Common myeloid progenitor, CD34-positive (primary cell): ENCODE results near the gene DMRTC2.
A peak's percentile ranks its signal among the peaks of the same experiment; 100 is the strongest.

Experiments
- CTCF ChIA-PET: fragments of 350-600 bp; sonication (Branson Sonifier 250); formaldehyde crosslinking; loops from one replicate; lab custom pipeline; 2021; ENCODE audit warnings: antibody characterized with exemption; lab: Charles Lee
- POLR2A ChIA-PET: fragments of 350-600 bp; sonication (Branson Sonifier 250); formaldehyde crosslinking; loops from one replicate; lab custom pipeline; 2021; ENCODE audit warnings: antibody characterized with exemption; lab: Charles Lee
- DNase-seq, 3 donors: peaks; one replicate each; pipeline versions ENCODE4 v3.0.0 to v3.0.0-alpha.2; 2013
- H3K27ac ChIP-seq, 2 experiments: 1 replicate in 1 of 2; 2 replicates in 1 of 2; pipeline ENCODE4 v1.7.0; 2013; ENCODE audit warnings: inconsistent platforms in 2 of 2, low read length in 2 of 2, mild to moderate bottlenecking in 2 of 2, low read depth in 1 of 2, moderate library complexity in 1 of 2; ENCODE audit not compliant: severe bottlenecking in 2 of 2, insufficient read depth in 1 of 2, poor library complexity in 1 of 2
- H3K27me3 ChIP-seq, 5 experiments: replicated peaks in 2 of 5; 1 replicate in 3 of 5; 2 replicates in 2 of 5; pipeline versions ENCODE4 v1.6.1 to v1.7.0; 2013; ENCODE audit warnings: low read length in 4 of 5, mild to moderate bottlenecking in 2 of 5, moderate library complexity in 2 of 5, inconsistent platforms in 1 of 5; ENCODE audit not compliant: insufficient read depth in 5 of 5, control insufficient read depth in 4 of 5
- H3K36me3 ChIP-seq, 4 experiments: 1 replicate in 2 of 4; 2 replicates in 2 of 4; pipeline versions ENCODE4 v1.6.1 to v1.7.0; 2013; ENCODE audit warnings: low read length in 3 of 4, control low read depth in 1 of 4, mild to moderate bottlenecking in 1 of 4; ENCODE audit not compliant: control insufficient read depth in 4 of 4, insufficient read depth in 4 of 4
- H3K4me1 ChIP-seq, 4 experiments: 1 replicate in 3 of 4; 2 replicates in 1 of 4; pipeline versions ENCODE4 v1.6.1 to v1.7.1; 2013; ENCODE audit warnings: low read length in 3 of 4, mild to moderate bottlenecking in 3 of 4, control low read depth in 1 of 4, inconsistent platforms in 1 of 4, moderate library complexity in 1 of 4; ENCODE audit not compliant: control insufficient read depth in 4 of 4, insufficient read depth in 4 of 4; ENCODE audit errors: control extremely low read depth in 1 of 4
- H3K4me3 ChIP-seq, 7 experiments: 1 replicate in 4 of 7; 2 replicates in 3 of 7; pipeline versions ENCODE4 v1.5.1 to v1.7.0; 2013; ENCODE audit warnings: mild to moderate bottlenecking in 7 of 7, low read length in 6 of 7, moderate library complexity in 6 of 7, inconsistent platforms in 2 of 7, low read depth in 2 of 7, control low read depth in 1 of 7; ENCODE audit not compliant: insufficient read depth in 4 of 7, control insufficient read depth in 1 of 7; ENCODE audit errors: extremely low read depth in 1 of 7
- H3K9me3 ChIP-seq, 5 experiments: 1 replicate in 4 of 5; 2 replicates in 1 of 5; pipeline versions ENCODE4 v1.6.1 to v1.7.1; 2013; ENCODE audit warnings: low read length in 4 of 5, mild to moderate bottlenecking in 2 of 5, inconsistent platforms in 1 of 5, low read depth in 1 of 5, moderate library complexity in 1 of 5; ENCODE audit not compliant: control insufficient read depth in 4 of 5, insufficient read depth in 2 of 5; ENCODE audit errors: control extremely low read depth in 1 of 5
- WGBS: methylation state at CpG from one replicate; pipeline ENCODE4 v1.1.5; 2013; ENCODE audit not compliant: insufficient coverage; 5-methylcytosine and 5-hydroxymethylcytosine counted together

The DMRTC2 gene

GRCh38 chr19:41860419-41861115, 15.7 kb downstream of the DMRTC2 start:
- peak overlapping the region; percentile 76 to 98 (median 84) for H3K4me3 ChIP-seq
- peaks cover 10 to 49% (median 40%) of the 10 kb centered on the region in 4 experiments for H3K36me3 ChIP-seq
- no peaks in the 10 kb centered on the region for H3K27me3 ChIP-seq
- peaks cover 12 to 56% (median 51%) of the 10 kb centered on the region in 4 experiments for H3K4me1 ChIP-seq
- CTCF ChIA-PET: interaction anchor here (0.6 to 6.9 kb wide), 8 partner anchors 8 to 97 kb away, joined by 3 to 48 read pairs (median 7); partner anchors contain the start of genes CD79A and RABAC1
- POLR2A ChIA-PET: interaction anchor here (0.5 to 1.8 kb wide), 5 partner anchors 10 to 67 kb away, joined by 3 to 8 read pairs (median 4); no protein-coding TSS in a partner anchor
- no peaks in the 10 kb centered on the region for H3K9me3 ChIP-seq
- H3K27ac ChIP-seq: peak overlapping the region; percentile 90 to 95
- DNase-seq: no peak
- WGBS: under 1% methylated on average over 37 of the region's 45 CpGs

GRCh38 chr19:41861116-41861768, 16.4 kb downstream of the DMRTC2 start:
- H3K9me3 ChIP-seq: no peaks in the 10 kb centered on the region
- peaks cover 10 to 53% (median 42%) of the 10 kb centered on the region in 4 experiments for H3K36me3 ChIP-seq
- DNase-seq: no peak
- peak overlapping the region; percentile 76 to 98 (median 84) for H3K4me3 ChIP-seq
- ChIA-PET POLR2A (interaction anchor here (0.5 to 1.8 kb wide), 2 partner anchors 11 to 20 kb away, joined by 4 to 8 read pairs; no protein-coding TSS in a partner anchor), CTCF (interaction anchor here (1.9 to 6.9 kb wide), 4 partner anchors 11 to 70 kb away, joined by 6 to 48 read pairs (median 12); partner anchors contain the start of gene CD79A)
- H3K27me3 ChIP-seq: no peaks in the 10 kb centered on the region
- WGBS: 40% methylated on average over 7 of the region's 9 CpGs
- peaks cover 12 to 59% (median 53%) of the 10 kb centered on the region in 4 experiments for H3K4me1 ChIP-seq
- peak overlapping the region; percentile 90 to 95 for H3K27ac ChIP-seq

- ChIA-PET POLR2A (no interaction called here), CTCF (interaction anchor here (2.0 to 6.9 kb wide), 3 partner anchors 10 to 89 kb away, joined by 4 to 48 read pairs (median 16); partner anchors contain the start of gene CD79A)
- H3K4me3 ChIP-seq: peak overlapping the region in 3 of 7 experiments; percentile 28 to 98 (median 95)
- WGBS: 88% methylated on average over 3 of the region's 9 CpGs
- DNase-seq: no peak
- H3K9me3 ChIP-seq: no peaks in the 10 kb centered on the region
- H3K27me3 ChIP-seq: no peaks in the 10 kb centered on the region
- H3K4me1 ChIP-seq: peaks cover 12 to 62% (median 54%) of the 10 kb centered on the region in 4 experiments
- peaks cover 11 to 57% (median 44%) of the 10 kb centered on the region in 4 experiments for H3K36me3 ChIP-seq
- H3K27ac ChIP-seq: peak overlapping the region; percentile 90 to 95
These were observed 17.0 kb downstream of the DMRTC2 start for GRCh38 chr19:41861846-41862245.

GRCh38 chr19:41862445-41862986, 17.7 kb downstream of the DMRTC2 start:
- Histone ChIP-seq H3K4me3 (peak overlapping the region in 3 of 7 experiments; percentile 7 to 98 (median 45)), H3K9me3 (no peaks in the 10 kb centered on the region), H3K36me3 (peaks cover 11 to 60% (median 45%) of the 10 kb centered on the region in 4 experiments), H3K27ac (peak overlapping the region in 1 of 2 experiments; percentile 95), H3K4me1 (peaks cover 12 to 64% (median 58%) of the 10 kb centered on the region in 4 experiments), H3K27me3 (no peaks in the 10 kb centered on the region)
- WGBS: 100% methylated on average over 1 of the region's 2 CpGs
- ChIA-PET CTCF (interaction anchor here (0.8 to 6.9 kb wide), 8 partner anchors 10 to 92 kb away, joined by 3 to 48 read pairs (median 4); no protein-coding TSS in a partner anchor), POLR2A (interaction anchor here (1.2 kb wide), 1 partner anchor 10 kb away, joined by 4 read pairs; no protein-coding TSS in a partner anchor)
- no peak for DNase-seq

- CTCF ChIA-PET: interaction anchor here (0.8 to 6.9 kb wide), 11 partner anchors 8 to 91 kb away, joined by 3 to 48 read pairs (median 3); no protein-coding TSS in a partner anchor
- Histone ChIP-seq H3K27ac (peak overlapping the region in 1 of 2 experiments; percentile 95), H3K9me3 (no peaks in the 10 kb centered on the region), H3K36me3 (peaks cover 15 to 69% (median 51%) of the 10 kb centered on the region in 4 experiments), H3K4me3 (peak overlapping the region in 2 of 7 experiments; percentile 45 to 98), H3K27me3 (no peaks in the 10 kb centered on the region), H3K4me1 (peaks cover 12 to 72% (median 64%) of the 10 kb centered on the region in 4 experiments)
- WGBS: 68% methylated on average over 9 of the region's 11 CpGs
- peak in 2 of 3 donors; percentile 59 to 60 for DNase-seq
- POLR2A ChIA-PET: interaction anchor here (0.6 to 1.2 kb wide), 3 partner anchors 10 to 58 kb away, joined by 3 to 4 read pairs (median 3); no protein-coding TSS in a partner anchor
These were observed 18.5 kb downstream of the DMRTC2 start for GRCh38 chr19:41863209-41863931.

- ChIA-PET CTCF (interaction anchor here (0.7 to 6.9 kb wide), 5 partner anchors 8 to 86 kb away, joined by 3 to 48 read pairs (median 3); no protein-coding TSS in a partner anchor), POLR2A (interaction anchor here (0.6 kb wide), 1 partner anchor 57 kb away, joined by 3 read pairs; no protein-coding TSS in a partner anchor)
- peaks cover 12 to 77% (median 66%) of the 10 kb centered on the region in 4 experiments for H3K4me1 ChIP-seq
- H3K27ac ChIP-seq: peak overlapping the region; percentile 11 to 40
- WGBS: 94% methylated on average over 5 of the region's 5 CpGs
- peaks cover 15 to 79% (median 58%) of the 10 kb centered on the region in 4 experiments for H3K36me3 ChIP-seq
- H3K4me3 ChIP-seq: no peak overlapping the region
- H3K9me3 ChIP-seq: no peaks in the 10 kb centered on the region
- DNase-seq: no peak
- no peaks in the 10 kb centered on the region for H3K27me3 ChIP-seq
These were observed 19.5 kb downstream of the DMRTC2 start for GRCh38 chr19:41864374-41864773.
